Measurements from ENCODE around the gene ZAR1. TPM values are rescaled to one million over a fixed set of nuclear protein-coding genes. Genes with fewer than 3 reads are reported as not detected.
"Not testable (repeated sequence)": the region's sequence is repeated elsewhere in the genome, so short reads cannot be mapped to it uniquely, and the experiment has no call there.

ZAR1 gene
- total RNA-seq: not detected

GRCh38 chr4:48490012-48490679 lies at the start of gene ZAR1:
Gene ZAR1 (plus strand): TSS chr4:48490252. CDS start chr4:48490292, 40 bp downstream.
- no peak for DNase-seq (ENCODE audit: low spot score)
- ATAC-seq: no peak

- DNase-seq (ENCODE audit: low spot score); ATAC-seq: not testable (repeated sequence)
Observed at GRCh38 chr4:48440914-48441313, 49.1 kb upstream of the ZAR1 start.

GRCh38 chr4:48445704-48446103 lies 44.3 kb upstream of the ZAR1 start:
- peak; percentile 39 for ATAC-seq

GRCh38 chr4:48446642-48447041 lies 43.4 kb upstream of the ZAR1 start:
- no peak for ATAC-seq

More at GRCh38 chr4:48445704-48446103, 44.3 kb upstream of the ZAR1 start:
- DNase-seq (ENCODE audit: low spot score): no peak

GRCh38 chr4:48449151-48449550 lies 40.9 kb upstream of the ZAR1 start:
- ATAC-seq (no peak), DNase-seq (ENCODE audit: low spot score) (no peak)

More at GRCh38 chr4:48446642-48447041, 43.4 kb upstream of the ZAR1 start:
- DNase-seq (ENCODE audit: low spot score): no peak

GRCh38 chr4:48450740-48451139 lies 39.3 kb upstream of the ZAR1 start:
- ATAC-seq (no peak), DNase-seq (ENCODE audit: low spot score) (no peak)

- DNase-seq (ENCODE audit: low spot score); ATAC-seq: not testable (repeated sequence)
Observed at GRCh38 chr4:48451656-48452055, 38.4 kb upstream of the ZAR1 start.

GRCh38 chr4:48454591-48454990 lies 35.5 kb upstream of the ZAR1 start:
- DNase-seq (ENCODE audit: low spot score): no peak
- ATAC-seq: no peak

- ATAC-seq (no peak), DNase-seq (ENCODE audit: low spot score) (no peak)
Observed at GRCh38 chr4:48461000-48461399, 29.1 kb upstream of the ZAR1 start.

- no peak for ATAC-seq
- no peak for DNase-seq (ENCODE audit: low spot score)
Observed at GRCh38 chr4:48462363-48462762, 27.7 kb upstream of the ZAR1 start.

- DNase-seq (ENCODE audit: low spot score) (no peak), ATAC-seq (no peak)
Observed at GRCh38 chr4:48467442-48467841, 22.6 kb upstream of the ZAR1 start.

GRCh38 chr4:48467891-48468290 lies 22.2 kb upstream of the ZAR1 start:
- DNase-seq (ENCODE audit: low spot score) (no peak), ATAC-seq (no peak)

- ATAC-seq (no peak), DNase-seq (ENCODE audit: low spot score) (no peak)
Observed at GRCh38 chr4:48470137-48470536, 19.9 kb upstream of the ZAR1 start.

GRCh38 chr4:48470570-48470969 lies 19.5 kb upstream of the ZAR1 start:
- DNase-seq (ENCODE audit: low spot score) (no peak), ATAC-seq (no peak)

- no peak for ATAC-seq
- no peak for DNase-seq (ENCODE audit: low spot score)
Observed at GRCh38 chr4:48472794-48473193, 17.3 kb upstream of the ZAR1 start.

- no peak for ATAC-seq
- no peak for DNase-seq (ENCODE audit: low spot score)
Observed at GRCh38 chr4:48475770-48476169, 14.3 kb upstream of the ZAR1 start.

GRCh38 chr4:48478273-48478672 lies 11.8 kb upstream of the ZAR1 start:
- no peak for DNase-seq (ENCODE audit: low spot score)
- ATAC-seq: no peak

- ATAC-seq (no peak), DNase-seq (ENCODE audit: low spot score) (no peak)
Observed at GRCh38 chr4:48481581-48481980, 8.5 kb upstream of the ZAR1 start.

GRCh38 chr4:48483006-48483776 lies 6.9 kb upstream of the ZAR1 start, which contains the start of gene SLC10A4:
Gene SLC10A4 (plus strand): TSS chr4:48483343. CDS start chr4:48483562, 219 bp downstream.
- DNase-seq (ENCODE audit: low spot score): no peak
- peak; percentile 30 for ATAC-seq

- ATAC-seq (peak; percentile 25), DNase-seq (ENCODE audit: low spot score) (no peak)
Observed at GRCh38 chr4:48483777-48484493, 6.1 kb upstream of the ZAR1 start.

- ATAC-seq: no peak
- DNase-seq (ENCODE audit: low spot score): no peak
Observed at GRCh38 chr4:48484494-48485168, 5.4 kb upstream of the ZAR1 start.
